ENCODE data around the gene ARHGEF37. TPM values are rescaled to one million over a fixed set of nuclear protein-coding genes. Genes with fewer than 3 reads are reported as not detected.

Gene ARHGEF37
- total and polyA plus RNA-seq, 2 donors from 2014 or later = 6.9 to 21.8 TPM

- no peak for DNase-seq
- H3K27ac ChIP-seq (ENCODE audit: low read depth in 2 of 2, low read length in 2 of 2) = no peak overlapping the region
- intact Hi-C loops (cut with DNase I) = no loop called here
Observed at GRCh38 chr5:149658299-149658698, 77.0 kb downstream of the ARHGEF37 start.

GRCh38 chr5:149664083-149664482 is 82.8 kb downstream of the ARHGEF37 start:
- intact Hi-C loops (cut with DNase I) = no loop called here
- H3K9ac ChIP-seq (ENCODE audit: low read length in 3 of 3) = no peak overlapping the region
- H3K9me3 ChIP-seq (ENCODE audit: control insufficient read depth in 2 of 3, insufficient read depth in 1 of 3, low read length in 3 of 3) = no peaks in the 10 kb centered on the region
- no peaks in the 10 kb centered on the region for H3K36me3 ChIP-seq (ENCODE audit: control insufficient read depth in 2 of 3, insufficient read depth in 3 of 3, low read length in 3 of 3)
- H3K4me1 ChIP-seq (ENCODE audit: control insufficient read depth in 2 of 3, insufficient read depth in 2 of 3, low read depth in 1 of 3, low read length in 3 of 3) = peaks cover 0 to 6% (median 0%) of the 10 kb centered on the region in 3 donors
- no peak overlapping the region for H3K27ac ChIP-seq (ENCODE audit: low read depth in 2 of 2, low read length in 2 of 2)
- no peak for FAIRE-seq
- no peaks in the 10 kb centered on the region for H3K27me3 ChIP-seq (ENCODE audit: control insufficient read depth, insufficient read depth, low read length)
- H3K4me3 ChIP-seq (ENCODE audit: low read length in 3 of 3) = no peak overlapping the region
- DNase-seq = no peak
- no peak for TF ChIP-seq CTCF (IDR thresholded peaks at IDR 0.05; ENCODE audit: borderline replicate concordance, extremely low read depth, insufficient read depth)

More at GRCh38 chr5:149658299-149658698, 77.0 kb downstream of the ARHGEF37 start:
- H3K4me1 ChIP-seq (ENCODE audit: control insufficient read depth in 2 of 3, insufficient read depth in 2 of 3, low read depth in 1 of 3, low read length in 3 of 3) = no peaks in the 10 kb centered on the region
- peaks cover 0 to 7% (median 0%) of the 10 kb centered on the region in 3 donors for H3K9me3 ChIP-seq (ENCODE audit: control insufficient read depth in 2 of 3, insufficient read depth in 1 of 3, low read length in 3 of 3)
- no peaks in the 10 kb centered on the region for H3K27me3 ChIP-seq (ENCODE audit: control insufficient read depth, insufficient read depth, low read length)
- no peak for FAIRE-seq
- H3K4me3 ChIP-seq (ENCODE audit: low read length in 3 of 3) = no peak overlapping the region
- no peak for TF ChIP-seq CTCF (IDR thresholded peaks at IDR 0.05; ENCODE audit: borderline replicate concordance, extremely low read depth, insufficient read depth)
- no peak overlapping the region for H3K9ac ChIP-seq (ENCODE audit: low read length in 3 of 3)
- H3K36me3 ChIP-seq (ENCODE audit: control insufficient read depth in 2 of 3, insufficient read depth in 3 of 3, low read length in 3 of 3) = no peaks in the 10 kb centered on the region

GRCh38 chr5:149664666-149665415 is 83.5 kb downstream of the ARHGEF37 start:
- no peak overlapping the region for H3K4me3 ChIP-seq (ENCODE audit: low read length in 3 of 3)
- H3K36me3 ChIP-seq (ENCODE audit: control insufficient read depth in 2 of 3, insufficient read depth in 3 of 3, low read length in 3 of 3) = no peaks in the 10 kb centered on the region
- H3K27me3 ChIP-seq (ENCODE audit: control insufficient read depth, insufficient read depth, low read length) = no peaks in the 10 kb centered on the region
- no peaks in the 10 kb centered on the region for H3K9me3 ChIP-seq (ENCODE audit: control insufficient read depth in 2 of 3, insufficient read depth in 1 of 3, low read length in 3 of 3)
- FAIRE-seq = no peak
- no peak overlapping the region for H3K9ac ChIP-seq (ENCODE audit: low read length in 3 of 3)
- no peak for TF ChIP-seq CTCF (IDR thresholded peaks at IDR 0.05; ENCODE audit: borderline replicate concordance, extremely low read depth, insufficient read depth)
- no peak for DNase-seq
- intact Hi-C loops (cut with DNase I) = no loop called here
- no peak overlapping the region for H3K27ac ChIP-seq (ENCODE audit: low read depth in 2 of 2, low read length in 2 of 2)
- H3K4me1 ChIP-seq (ENCODE audit: control insufficient read depth in 2 of 3, insufficient read depth in 2 of 3, low read depth in 1 of 3, low read length in 3 of 3) = peaks cover 0 to 6% (median 0%) of the 10 kb centered on the region in 3 donors
